ENCODE data around the gene PLA2R1.

- TF ChIP-seq PRDM15 (CRISPR knock-in tag; IDR thresholded peaks at IDR 0.05) (no peak), TCF7 (CRISPR knock-in tag; IDR thresholded peaks at IDR 0.05; ENCODE audit: low read depth) (no peak), MAX (CRISPR knock-in tag; IDR thresholded peaks at IDR 0.05) (no peak), ATF3 (CRISPR knock-in tag; conservative IDR thresholded peaks at IDR 0.05) (no peak), CTCF (IDR thresholded peaks at IDR 0.05) (no peak), ZNF423 (CRISPR knock-in tag; IDR thresholded peaks at IDR 0.05) (no peak), AFF4 (CRISPR knock-in tag; IDR thresholded peaks at IDR 0.05; ENCODE audit: borderline replicate concordance) (no peak), ZNF138 (CRISPR knock-in tag; conservative IDR thresholded peaks at IDR 0.05) (no peak), PREB (CRISPR knock-in tag; IDR thresholded peaks at IDR 0.05; ENCODE audit: borderline replicate concordance) (no peak), SMAD4 (CRISPR knock-in tag; IDR thresholded peaks at IDR 0.05) (no peak)
Measured at GRCh38 chr2:160010361-160011145, 51.9 kb downstream of the PLA2R1 start.

Measured in WTC11 (cell line).